Natural killer cell (primary cell): ENCODE measurements around the gene SPECC1L. TPM values are rescaled to one million over a fixed set of nuclear protein-coding genes. Genes with fewer than 3 reads are reported as not detected.

ENCODE experiments used
- ATAC-seq, 3 donors: fragments of 150-1000 bp in 2 of 3; fragments of 200-7000 bp in 1 of 3; cut with Tn5 transposase; 1 replicate in 1 of 3; 2 replicates in 2 of 3; pipeline ENCODE4 v1.10.0; 2021; ENCODE audit warnings: mild to moderate bottlenecking in 2 of 3, moderate library complexity in 2 of 3
- DNase-seq, 2 donors: peaks; one replicate each; pipeline versions ENCODE4 v3.0.0 to v3.0.0-alpha.2; 2013 to 2021; ENCODE audit warnings: mixed read lengths in 1 of 2
- H3K27ac ChIP-seq: one replicate; pipeline ENCODE4 v1.5.1; 2013; ENCODE audit warnings: mild to moderate bottlenecking, low read length
- H3K27me3 ChIP-seq: one replicate; pipeline ENCODE4 v1.6.1; 2013; ENCODE audit warnings: low read length; ENCODE audit not compliant: control insufficient read depth, insufficient read depth
- H3K36me3 ChIP-seq: one replicate; pipeline ENCODE4 v1.6.1; 2013; ENCODE audit warnings: low read length; ENCODE audit not compliant: control insufficient read depth, insufficient read depth
- H3K4me1 ChIP-seq: one replicate; pipeline ENCODE4 v1.6.1; 2013; ENCODE audit warnings: low read length; ENCODE audit not compliant: control insufficient read depth, insufficient read depth
- H3K4me3 ChIP-seq: one replicate; pipeline ENCODE4 v1.5.1; 2013; ENCODE audit warnings: low read length
- H3K9me3 ChIP-seq: one replicate; pipeline ENCODE4 v1.6.1; 2013; ENCODE audit warnings: low read length; ENCODE audit not compliant: control insufficient read depth, insufficient read depth
- H3K27ac Mint-ChIP-seq, 2 donors: one replicate each; pipeline ENCODE4 v1.8.0; 2022; ENCODE audit warnings: mild to moderate bottlenecking in 2 of 2, mixed read lengths in 2 of 2, moderate library complexity in 1 of 2
- H3K27me3 Mint-ChIP-seq, 2 donors: one replicate each; pipeline ENCODE4 v1.8.0; 2022; ENCODE audit warnings: low read depth in 2 of 2, mixed read lengths in 2 of 2
- H3K36me3 Mint-ChIP-seq: one replicate; pipeline ENCODE4 v1.8.0; 2022; ENCODE audit warnings: mixed read lengths
- H3K4me1 Mint-ChIP-seq, 2 donors: one replicate each; pipeline ENCODE4 v1.8.0; 2022; ENCODE audit warnings: mixed read lengths in 2 of 2
- H3K4me3 Mint-ChIP-seq: one replicate; pipeline ENCODE4 v1.8.0; 2022; ENCODE audit warnings: mild to moderate bottlenecking, moderate library complexity, mixed read lengths
- H3K9me3 Mint-ChIP-seq, 2 donors: one replicate each; pipeline ENCODE4 v1.8.0; 2022; ENCODE audit warnings: mixed read lengths in 2 of 2
- CTCF ChIP-seq: fragments of 200-600 bp; IDR thresholded peaks from one replicate; pipeline ENCODE4 v1.8.0; 2022; ENCODE audit warnings: antibody characterized with exemption
- WGBS: methylation state at CpG from one replicate; pipeline ENCODE4 v1.1.7; 2013; ENCODE audit warnings: missing lambda C conversion rate; ENCODE audit not compliant: insufficient coverage; 5-methylcytosine and 5-hydroxymethylcytosine counted together
- intact Hi-C: fragments of 100-400 bp; cut with micrococcal nuclease; formaldehyde crosslinking; loops from one replicate; pipeline ENCODE4 v1.14.2; 2022
- total RNA-seq, 4 donors: library from RNA; stranded (reverse); fragments of 120-200 nt in 1 of 4; gene quantifications; one replicate each; pipeline versions ENCODE4 v1.2.3 to v1.2.4, GENCODE V29; 2013 to 2022

Gene SPECC1L
- total RNA-seq, 3 donors from 2014 or later (not counting 1 experiment from before 2014, with no cell fraction given): 46.1 to 52.9 (median 48.5) TPM

- no peak for DNase-seq
- Histone ChIP-seq H3K27ac (no peak overlapping the region), H3K9me3 (peaks cover 3% of the 10 kb centered on the region), H3K4me3 (no peak overlapping the region), H3K27me3 (no peaks in the 10 kb centered on the region), H3K4me1 (no peaks in the 10 kb centered on the region), H3K36me3 (no peaks in the 10 kb centered on the region)
- Mint-ChIP-seq H3K36me3 (no peaks in the 10 kb centered on the region), H3K9me3 (no peaks in the 10 kb centered on the region), H3K4me3 (no peak overlapping the region), H3K4me1 (peaks cover 0 to 6% of the 10 kb centered on the region in 2 donors), H3K27ac (no peak overlapping the region), H3K27me3 (no peaks in the 10 kb centered on the region)
- no peak for ATAC-seq
- intact Hi-C loops: no loop called here
- no peak for TF ChIP-seq CTCF
- WGBS: 82% methylated on average over 4 of the region's 4 CpGs
Observed at GRCh38 chr22:24455039-24455438, 184.4 kb downstream of the SPECC1L start.

- Mint-ChIP-seq H3K4me1 (no peaks in the 10 kb centered on the region), H3K36me3 (no peaks in the 10 kb centered on the region), H3K4me3 (no peak overlapping the region), H3K27me3 (no peaks in the 10 kb centered on the region), H3K9me3 (no peaks in the 10 kb centered on the region), H3K27ac (no peak overlapping the region)
- H3K9me3 ChIP-seq: peaks cover 3% of the 10 kb centered on the region
- H3K36me3 ChIP-seq: no peaks in the 10 kb centered on the region
- no peaks in the 10 kb centered on the region for H3K4me1 ChIP-seq
- H3K27me3 ChIP-seq: no peaks in the 10 kb centered on the region
- H3K4me3 ChIP-seq: no peak overlapping the region
- 73% methylated on average over 8 of the region's 9 CpGs for WGBS
- no peak for ATAC-seq
- intact Hi-C loops: no loop called here
- H3K27ac ChIP-seq: no peak overlapping the region
- TF ChIP-seq CTCF: no peak
- no peak for DNase-seq
Observed at GRCh38 chr22:24455751-24456426, 185.3 kb downstream of the SPECC1L start.

- H3K27me3 ChIP-seq: no peaks in the 10 kb centered on the region
- no peak overlapping the region for H3K4me3 Mint-ChIP-seq
- TF ChIP-seq CTCF: no peak
- H3K9me3 ChIP-seq: no peaks in the 10 kb centered on the region
- WGBS: 93% methylated on average over 3 of the region's 3 CpGs
- H3K27ac ChIP-seq: no peak overlapping the region
- no peak overlapping the region for H3K27ac Mint-ChIP-seq
- H3K4me1 Mint-ChIP-seq: no peaks in the 10 kb centered on the region
- H3K4me1 ChIP-seq: no peaks in the 10 kb centered on the region
- DNase-seq (no peak), ATAC-seq (no peak)
- intact Hi-C loops: no loop called here
- no peaks in the 10 kb centered on the region for H3K9me3 Mint-ChIP-seq
- no peaks in the 10 kb centered on the region for H3K36me3 ChIP-seq
- H3K36me3 Mint-ChIP-seq: no peaks in the 10 kb centered on the region
- H3K27me3 Mint-ChIP-seq: no peaks in the 10 kb centered on the region
- no peak overlapping the region for H3K4me3 ChIP-seq
Observed at GRCh38 chr22:24457894-24458420, 187.3 kb downstream of the SPECC1L start.

GRCh38 chr22:24459911-24460310 lies 189.3 kb downstream of the SPECC1L start:
- Histone ChIP-seq H3K27ac (no peak overlapping the region), H3K9me3 (no peaks in the 10 kb centered on the region), H3K36me3 (no peaks in the 10 kb centered on the region), H3K27me3 (no peaks in the 10 kb centered on the region), H3K4me1 (no peaks in the 10 kb centered on the region), H3K4me3 (no peak overlapping the region)
- H3K9me3 Mint-ChIP-seq: no peaks in the 10 kb centered on the region
- ATAC-seq: no peak
- no peak for TF ChIP-seq CTCF
- no peaks in the 10 kb centered on the region for H3K27me3 Mint-ChIP-seq
- no peaks in the 10 kb centered on the region for H3K36me3 Mint-ChIP-seq
- 87% methylated on average over 1 of the region's 1 CpG for WGBS
- H3K27ac Mint-ChIP-seq: no peak overlapping the region
- no peak overlapping the region for H3K4me3 Mint-ChIP-seq
- intact Hi-C loops: no loop called here
- DNase-seq: no peak
- no peaks in the 10 kb centered on the region for H3K4me1 Mint-ChIP-seq
